CD4-positive, alpha-beta T cell treated with Interleukin-4 for 1 hour (primary cell): ENCODE measurements around the gene SNTN.

ENCODE experiments used
- DNase-seq, 2 donors: peaks; one replicate each; pipeline ENCODE4 v3.0.0-alpha.2; 2020 to 2022

The SNTN gene

GRCh38 chr3:63679186-63679585, 26.7 kb downstream of the SNTN start:
- DNase-seq, result no peak

- no peak for DNase-seq
Measured at GRCh38 chr3:63684081-63684480, 31.6 kb downstream of the SNTN start.

- no peak for DNase-seq
Measured at GRCh38 chr3:63685340-63685739, 32.9 kb downstream of the SNTN start.

GRCh38 chr3:63687278-63688225, 35.1 kb downstream of the SNTN start:
- no peak for DNase-seq

GRCh38 chr3:63689285-63689684, 36.8 kb downstream of the SNTN start:
- DNase-seq, result no peak

GRCh38 chr3:63693351-63693750, 40.9 kb downstream of the SNTN start:
- no peak for DNase-seq

- no peak for DNase-seq
Measured at GRCh38 chr3:63705092-63705645, 52.7 kb downstream of the SNTN start.

GRCh38 chr3:63706321-63707085, 54.0 kb downstream of the SNTN start:
- DNase-seq, result no peak

- DNase-seq, result no peak
Measured at GRCh38 chr3:63707731-63708130, 55.3 kb downstream of the SNTN start.

GRCh38 chr3:63709576-63709975, 57.1 kb downstream of the SNTN start:
- no peak for DNase-seq
